Fibroblast of mammary gland (primary cell): Measurements from ENCODE around the gene RBM28.
A peak's percentile ranks its signal among the peaks of the same experiment; 100 is the strongest.

ENCODE experiments used
- DNase-seq: peaks from one replicate; pipeline ENCODE4 v3.0.0-alpha.2; 2010; ENCODE audit warnings: low read depth
- H3K4me3 ChIP-seq: 2 replicates; pipeline ENCODE4 v1.5.1; 2011; ENCODE audit warnings: low read depth, mild to moderate bottlenecking, low read length, moderate library complexity; ENCODE audit not compliant: control insufficient read depth
- CTCF ChIP-seq: conservative IDR thresholded peaks from 2 replicates; pipeline ENCODE4 v1.5.1; 2011; ENCODE audit warnings: low read depth, low read length, inconsistent platforms; ENCODE audit not compliant: control insufficient read depth, insufficient read depth

Gene RBM28

GRCh38 chr7:128358233-128358632 is 14.5 kb upstream of the RBM28 start:
- DNase-seq, result peak; percentile 33
- H3K4me3 ChIP-seq, result no peak overlapping the region
- no peak for TF ChIP-seq CTCF

- no peak for DNase-seq
- TF ChIP-seq CTCF, result no peak
- H3K4me3 ChIP-seq, result no peak overlapping the region
Measured at GRCh38 chr7:128357217-128357613, 13.5 kb upstream of the RBM28 start.

GRCh38 chr7:128356546-128357216 is 13.0 kb upstream of the RBM28 start:
- TF ChIP-seq CTCF, result no peak
- no peak for DNase-seq
- no peak overlapping the region for H3K4me3 ChIP-seq

- DNase-seq, result no peak
- no peak for TF ChIP-seq CTCF
- H3K4me3 ChIP-seq, result no peak overlapping the region
Measured at GRCh38 chr7:128353610-128354009, 9.9 kb upstream of the RBM28 start.

- H3K4me3 ChIP-seq, result no peak overlapping the region
- DNase-seq, result no peak
- TF ChIP-seq CTCF, result no peak
Measured at GRCh38 chr7:128353189-128353588, 9.5 kb upstream of the RBM28 start.

GRCh38 chr7:128352636-128353035 is 8.9 kb upstream of the RBM28 start:
- no peak overlapping the region for H3K4me3 ChIP-seq
- no peak for DNase-seq
- no peak for TF ChIP-seq CTCF

- TF ChIP-seq CTCF, result no peak
- H3K4me3 ChIP-seq, result no peak overlapping the region
- peak; percentile 19 for DNase-seq
Measured at GRCh38 chr7:128352153-128352537, 8.4 kb upstream of the RBM28 start.
